Measurements from ENCODE around the gene ADH1C.

DNA sequence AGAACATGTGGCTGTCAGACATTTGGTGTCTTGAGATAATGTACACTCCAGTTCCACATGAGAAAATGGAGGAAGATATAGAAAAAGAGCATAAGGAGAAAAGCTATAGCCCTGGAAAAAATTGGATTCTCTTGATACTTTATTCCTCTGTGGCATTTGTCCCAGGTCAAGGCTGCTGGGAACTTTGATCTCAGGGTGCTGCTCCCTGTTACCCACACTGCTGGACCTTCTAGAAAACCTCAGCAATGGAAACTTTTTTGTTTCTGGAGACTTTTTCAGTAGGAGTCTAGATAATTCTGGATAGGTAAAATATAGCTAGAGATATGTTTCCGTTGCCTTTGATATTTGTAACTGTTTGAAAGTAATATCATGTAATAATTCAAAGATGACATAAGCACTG lies 11.1 kb downstream of the ADH1C start:
- TF ChIP-seq, protein P1, sequence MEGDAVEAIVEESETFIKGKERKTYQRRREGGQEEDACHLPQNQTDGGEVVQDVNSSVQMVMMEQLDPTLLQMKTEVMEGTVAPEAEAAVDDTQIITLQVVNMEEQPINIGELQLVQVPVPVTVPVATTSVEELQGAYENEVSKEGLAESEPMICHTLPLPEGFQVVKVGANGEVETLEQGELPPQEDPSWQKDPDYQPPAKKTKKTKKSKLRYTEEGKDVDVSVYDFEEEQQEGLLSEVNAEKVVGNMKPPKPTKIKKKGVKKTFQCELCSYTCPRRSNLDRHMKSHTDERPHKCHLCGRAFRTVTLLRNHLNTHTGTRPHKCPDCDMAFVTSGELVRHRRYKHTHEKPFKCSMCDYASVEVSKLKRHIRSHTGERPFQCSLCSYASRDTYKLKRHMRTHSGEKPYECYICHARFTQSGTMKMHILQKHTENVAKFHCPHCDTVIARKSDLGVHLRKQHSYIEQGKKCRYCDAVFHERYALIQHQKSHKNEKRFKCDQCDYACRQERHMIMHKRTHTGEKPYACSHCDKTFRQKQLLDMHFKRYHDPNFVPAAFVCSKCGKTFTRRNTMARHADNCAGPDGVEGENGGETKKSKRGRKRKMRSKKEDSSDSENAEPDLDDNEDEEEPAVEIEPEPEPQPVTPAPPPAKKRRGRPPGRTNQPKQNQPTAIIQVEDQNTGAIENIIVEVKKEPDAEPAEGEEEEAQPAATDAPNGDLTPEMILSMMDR (IDR thresholded peaks at IDR 0.05; ENCODE audit: low read length), result no peak
- TF ChIP-seq EZH2 (IDR thresholded peaks at IDR 0.05; ENCODE audit: borderline replicate concordance, low read length), result no peak

Data from OCI-LY1 (cell line).